Body of pancreas (tissue), 4 donors: ENCODE results near the gene PIEZO2.

ENCODE experiments used
- CTCF ChIP-seq, 7 experiments: fragments of 450-650 bp in 4 of 7; fragments of 200-600 bp in 3 of 7; sonication (generic) in 3 of 7; IDR thresholded peaks; one replicate each; pipeline ENCODE4 v1.5.1; 2016 to 2019; ENCODE audit warnings: antibody characterized with exemption in 7 of 7
- POLR2A ChIP-seq, 3 donors: fragments of 450-650 bp; IDR thresholded peaks; one replicate each; pipeline ENCODE4 v1.6.1; 2016; ENCODE audit warnings: antibody characterized with exemption in 3 of 3, mild to moderate bottlenecking in 2 of 3

- no peak for TF ChIP-seq CTCF (IDR thresholded peaks at IDR 0.05)
- TF ChIP-seq POLR2A (IDR thresholded peaks at IDR 0.05): no peak
These were observed 467.0 kb downstream of the PIEZO2 start for GRCh38 chr18:10682368-10682714.
